GM19099 (cell line): Measurements from ENCODE around the gene USP7.

ENCODE experiments used
- POLR2A ChIP-seq: IDR thresholded peaks from 3 replicates; pipeline ENCODE4 v1.6.1; 2011; ENCODE audit warnings: low read depth; ENCODE audit not compliant: insufficient read length; ENCODE audit errors: extremely low read depth

USP7 gene

DNA sequence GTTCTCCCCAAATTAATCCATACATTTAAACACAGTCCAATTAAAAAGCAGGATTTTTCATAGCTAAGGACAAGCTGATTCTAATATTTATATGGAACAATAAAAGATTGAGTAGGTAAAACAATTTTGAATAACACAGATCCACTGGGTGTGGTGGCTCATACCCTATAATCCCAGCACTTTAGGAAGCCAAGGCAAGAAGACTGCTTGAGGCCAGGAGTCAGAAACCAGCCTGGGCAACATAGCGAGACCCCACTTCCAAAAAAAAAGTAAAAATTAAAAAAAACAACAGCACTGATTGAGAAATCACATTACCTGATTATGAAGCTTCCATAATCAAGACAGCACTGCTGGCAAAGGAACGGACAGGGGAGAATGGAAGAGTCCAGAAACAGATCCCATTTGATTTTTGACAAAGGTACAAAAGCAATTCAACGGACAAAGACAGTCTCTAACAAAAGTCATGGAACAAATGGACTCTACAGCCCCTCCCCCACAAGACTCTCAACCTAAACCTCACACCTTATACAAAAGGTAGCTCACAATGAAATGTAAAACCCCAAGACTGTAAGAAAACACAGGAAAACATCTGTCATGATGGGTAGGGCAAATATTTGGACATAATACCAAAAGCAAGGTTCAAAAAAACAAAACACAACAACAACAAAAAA, 17.9 kb downstream of the USP7 start:
- no peak for TF ChIP-seq POLR2A

DNA sequence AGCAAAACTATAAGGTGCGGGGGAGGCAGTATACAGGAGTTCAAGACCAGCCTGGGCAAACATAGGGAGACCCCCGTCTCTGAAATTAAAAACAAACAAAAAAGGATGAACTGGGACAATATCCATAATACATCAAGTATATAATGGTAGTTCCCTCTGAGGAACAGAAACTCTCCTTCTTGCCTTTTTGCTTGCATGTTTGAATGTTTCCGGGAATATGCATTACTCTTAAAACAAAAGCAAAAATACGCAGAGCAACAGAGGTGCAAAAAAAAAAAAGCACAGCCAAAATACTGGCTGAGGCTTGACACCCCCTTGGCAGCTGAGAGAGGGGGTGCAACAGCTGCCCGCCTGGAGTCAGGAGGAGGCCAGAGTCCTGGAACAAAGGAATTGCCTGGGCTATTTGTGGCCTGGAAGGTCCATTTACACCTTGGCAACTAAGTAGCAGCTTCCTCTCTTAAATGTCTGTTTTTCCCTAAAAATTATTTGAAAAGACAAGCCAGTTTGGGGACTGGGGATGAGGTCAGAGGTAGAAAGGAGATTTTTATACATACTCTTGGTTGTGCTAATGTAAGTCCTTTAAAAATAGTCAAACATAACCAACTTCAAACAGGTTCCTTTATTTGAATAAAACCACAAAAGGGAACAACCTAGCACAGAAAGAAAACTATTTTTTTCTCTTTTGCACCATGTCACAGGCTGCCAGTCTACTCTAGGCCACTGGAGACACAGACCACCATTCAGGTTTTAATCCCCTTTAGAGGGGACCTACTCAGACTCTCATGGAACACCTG, 19.5 kb downstream of the USP7 start:
- TF ChIP-seq POLR2A: no peak

DNA sequence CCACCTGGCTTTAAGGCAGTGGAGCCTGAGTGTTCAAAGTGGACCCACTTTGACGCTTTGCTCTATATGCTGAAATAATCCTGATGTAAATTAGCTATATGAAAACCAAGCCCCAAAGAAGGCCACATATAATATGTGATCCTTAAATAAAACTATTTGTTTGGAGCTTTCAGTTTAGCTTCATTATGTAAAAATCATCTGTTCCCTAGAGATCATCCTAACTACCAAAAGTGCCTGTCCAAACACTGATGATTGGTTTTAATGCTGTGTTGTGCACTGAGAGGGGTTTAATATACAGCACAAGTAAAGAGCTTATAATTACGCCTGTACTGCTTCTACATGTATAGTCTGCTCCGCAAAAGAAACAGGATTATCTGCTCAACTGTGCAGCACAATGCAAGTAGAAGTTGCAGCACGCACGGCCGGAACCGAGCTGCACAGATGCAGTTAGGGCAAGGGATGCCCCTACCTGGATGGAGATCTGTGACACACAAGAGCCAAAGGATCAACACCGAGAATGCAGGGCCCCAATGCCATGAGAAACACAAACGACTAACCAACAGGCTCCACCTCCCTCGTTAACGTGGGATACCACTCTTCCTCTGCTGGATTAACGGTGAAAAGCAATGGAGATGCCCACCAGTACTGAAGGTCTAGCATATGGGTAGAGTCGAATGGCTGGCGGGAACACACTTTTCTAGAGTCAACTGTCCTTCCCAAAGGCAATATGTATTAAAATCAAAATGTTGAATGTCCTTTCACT, 20.5 kb downstream of the USP7 start:
- no peak for TF ChIP-seq POLR2A

DNA sequence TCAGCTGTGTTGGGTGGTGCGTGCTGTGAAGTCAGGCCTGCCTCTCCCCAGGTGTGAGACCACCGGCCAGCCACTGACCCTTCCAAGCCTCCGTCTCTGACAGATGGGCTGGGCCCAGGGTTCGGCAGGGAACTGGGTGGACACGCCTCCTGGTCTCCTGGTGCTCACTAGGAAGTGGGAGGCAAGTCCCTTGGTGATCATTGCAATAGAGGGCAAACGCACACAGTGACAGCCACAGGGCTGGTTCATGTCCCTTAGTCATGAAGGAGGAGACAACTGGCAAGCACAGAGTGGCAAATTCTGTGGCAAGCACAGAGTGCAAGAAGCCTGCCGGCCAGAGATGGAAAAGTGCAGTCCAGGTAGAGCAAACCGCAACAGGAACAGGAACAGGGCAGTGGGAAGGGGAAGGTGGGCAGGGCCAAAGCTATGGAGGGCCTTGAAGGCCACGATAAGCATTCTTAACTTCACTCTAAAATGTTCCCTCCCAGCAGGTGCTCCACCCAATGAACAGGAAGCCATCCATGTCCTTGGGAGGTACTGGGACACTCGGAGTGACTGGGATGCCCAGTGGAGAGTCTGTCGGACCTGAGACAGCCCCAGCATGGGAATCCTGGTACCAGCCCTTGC, 21.9 kb downstream of the USP7 start:
- no peak for TF ChIP-seq POLR2A

DNA sequence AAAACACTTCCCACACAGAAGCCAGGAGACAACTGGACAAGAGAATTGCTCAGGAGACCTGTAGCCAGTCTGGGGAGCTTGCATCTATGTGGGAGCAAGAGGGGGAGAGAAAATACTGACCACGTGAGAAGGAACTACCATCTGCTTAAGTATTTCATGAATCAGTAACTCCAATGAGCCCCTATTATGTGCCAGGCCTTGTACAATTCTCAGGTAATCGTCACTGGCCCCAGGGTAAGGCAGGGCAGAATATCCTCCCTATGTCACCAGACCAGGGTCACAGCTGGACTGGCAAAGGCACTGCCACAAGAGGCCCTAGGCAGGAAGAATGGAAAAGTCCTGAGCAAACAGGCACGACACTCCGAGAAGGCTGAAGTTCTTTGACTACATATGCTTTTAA, 25.9 kb downstream of the USP7 start:
- TF ChIP-seq POLR2A: no peak

DNA sequence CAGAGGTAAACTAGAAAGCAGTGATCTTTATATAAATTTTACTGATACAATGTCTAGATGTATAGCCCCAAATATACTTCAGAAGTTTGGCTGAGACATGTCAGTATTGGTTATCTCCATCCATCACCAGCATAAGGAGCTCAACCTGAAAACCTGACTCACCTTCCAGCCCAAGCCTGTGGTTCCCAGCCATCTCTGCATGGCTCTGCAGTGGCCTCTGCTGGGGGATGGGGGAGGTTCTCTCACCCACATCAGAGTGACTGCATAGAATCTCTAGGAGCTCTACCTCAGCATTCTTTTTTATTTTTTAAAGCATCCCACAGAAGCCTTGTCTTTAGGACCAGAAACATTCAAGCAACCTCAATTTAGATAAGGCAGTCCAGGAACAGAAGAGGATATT, 27.3 kb downstream of the USP7 start:
- TF ChIP-seq POLR2A: no peak

DNA sequence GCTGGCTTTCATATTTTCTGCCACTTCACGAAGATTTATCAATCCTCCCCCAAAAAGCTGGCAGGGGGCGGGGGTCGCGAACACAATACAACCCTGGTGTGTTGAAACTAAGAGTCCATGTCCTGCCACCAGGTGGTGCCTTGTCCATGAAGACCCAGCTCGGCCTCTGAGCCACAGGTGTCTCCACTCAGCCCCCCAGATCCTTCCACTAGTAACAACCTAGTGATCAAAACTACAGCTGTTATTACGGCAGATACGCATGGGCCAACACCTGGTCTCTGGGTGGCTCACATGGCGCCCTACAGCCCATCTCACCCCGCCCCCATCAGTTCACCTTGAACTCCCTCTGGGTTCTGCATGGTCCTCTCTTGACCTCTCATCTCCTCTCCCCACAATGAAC, 27.7 kb downstream of the USP7 start:
- no peak for TF ChIP-seq POLR2A

DNA sequence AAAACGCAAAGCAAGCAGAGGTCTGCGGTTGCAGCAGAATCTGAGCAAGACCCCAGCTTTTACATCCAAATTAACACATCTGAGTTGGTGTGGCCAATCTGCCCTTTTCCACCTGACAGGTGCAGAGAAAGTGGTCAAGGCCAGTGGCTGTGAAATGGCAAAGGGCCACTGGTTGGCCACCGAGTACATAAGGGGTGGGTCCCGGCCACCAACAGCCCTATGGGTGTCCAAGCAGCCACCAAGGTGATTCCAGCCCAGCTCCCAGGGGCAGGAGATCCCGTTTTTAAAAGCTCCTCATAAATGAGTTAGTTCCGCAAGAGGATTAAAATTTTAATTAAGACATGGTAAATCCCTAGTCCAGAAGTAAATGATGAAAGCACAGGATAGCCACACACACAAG, 29.1 kb downstream of the USP7 start:
- TF ChIP-seq POLR2A: no peak

DNA sequence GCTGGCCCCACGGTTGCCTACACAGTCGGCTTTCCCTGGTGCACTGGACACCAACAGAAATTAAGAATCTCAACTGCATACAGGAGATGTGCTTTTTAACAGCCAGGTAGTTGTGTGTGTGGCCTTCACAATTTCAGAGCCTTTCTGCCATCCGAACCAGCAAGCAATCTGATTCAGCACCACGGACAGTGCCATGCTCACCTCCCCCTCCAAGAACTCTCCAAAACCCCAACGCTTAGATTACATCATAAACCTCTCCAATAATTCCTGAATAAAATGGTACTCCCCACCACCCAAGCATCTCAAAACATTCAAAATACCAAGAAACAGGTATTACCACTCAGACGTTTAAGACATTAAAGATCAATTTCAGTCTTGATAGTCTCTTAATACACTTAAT, 31.8 kb downstream of the USP7 start:
- TF ChIP-seq POLR2A: no peak

DNA sequence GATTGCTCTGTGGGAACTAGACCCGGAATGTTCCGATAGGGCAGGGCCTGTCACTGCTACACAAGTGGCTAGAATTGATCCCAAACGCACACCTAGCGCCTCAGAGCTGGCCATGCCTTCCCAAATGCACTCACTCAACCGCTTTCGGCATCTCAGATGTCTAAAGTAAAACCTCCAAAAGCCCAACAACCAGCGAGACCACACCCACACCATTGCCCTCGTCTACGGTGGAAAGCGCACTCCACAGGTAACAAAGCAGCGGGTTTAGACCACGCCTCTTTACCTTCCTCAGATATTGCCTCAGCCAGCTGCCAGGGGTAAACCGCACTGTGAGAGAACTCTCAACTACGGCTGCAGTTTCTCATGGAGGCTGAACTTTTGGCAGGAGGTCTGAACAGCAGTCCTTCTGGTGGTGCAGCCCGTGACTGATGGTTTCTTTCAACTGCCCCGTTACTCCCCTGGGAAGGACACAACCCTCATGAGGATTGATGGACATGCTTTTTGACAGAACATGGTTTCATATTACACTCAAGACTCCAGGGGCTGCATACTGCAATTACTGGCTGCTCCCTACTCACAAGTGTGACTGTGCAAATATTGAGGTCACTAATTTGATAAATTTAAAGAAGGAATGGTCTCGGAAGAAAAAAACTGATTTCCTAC, 34.5 kb downstream of the USP7 start:
- no peak for TF ChIP-seq POLR2A

DNA sequence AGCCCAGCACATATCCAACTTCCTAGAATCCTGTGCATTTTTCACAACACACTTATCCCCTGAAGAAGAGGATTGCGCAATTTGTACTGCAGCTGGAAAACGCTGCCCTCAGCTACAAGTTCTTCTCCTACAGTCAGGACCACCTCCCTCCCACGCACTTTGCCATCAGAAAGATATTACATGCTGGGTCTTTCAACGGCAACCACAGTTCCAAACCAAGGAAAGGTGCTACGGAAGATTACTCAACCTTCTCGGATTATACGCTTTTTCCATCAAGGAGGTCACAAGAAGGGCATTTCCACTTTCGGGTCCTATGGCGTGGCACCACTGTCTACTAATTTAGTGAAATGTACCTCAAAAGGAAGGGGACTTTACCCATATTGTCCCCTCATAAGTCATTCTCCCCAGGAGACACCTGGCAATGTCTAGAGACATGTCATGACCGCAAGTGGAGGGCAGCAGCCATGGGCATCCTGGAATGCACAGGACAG, 35.2 kb downstream of the USP7 start:
- TF ChIP-seq POLR2A: no peak

DNA sequence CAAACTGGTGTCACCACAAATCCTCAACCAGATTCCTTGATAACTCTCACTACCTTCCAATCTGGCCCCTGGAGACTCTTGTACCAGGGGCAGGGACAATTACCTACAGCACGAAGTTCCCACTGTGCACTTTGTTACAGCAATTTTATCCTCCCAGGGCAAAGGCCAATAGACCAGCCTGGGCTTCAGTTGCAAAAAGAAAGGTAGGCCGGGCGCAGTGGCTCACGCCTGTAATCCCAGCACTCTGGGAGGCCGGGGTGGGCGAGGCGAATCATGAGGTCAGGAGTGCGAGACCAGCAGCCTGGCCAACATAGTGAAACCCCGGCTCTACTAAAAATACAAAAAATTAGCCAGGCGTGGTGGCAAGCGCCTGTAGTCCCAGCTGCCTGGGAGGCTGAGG, 36.9 kb downstream of the USP7 start:
- no peak for TF ChIP-seq POLR2A

DNA sequence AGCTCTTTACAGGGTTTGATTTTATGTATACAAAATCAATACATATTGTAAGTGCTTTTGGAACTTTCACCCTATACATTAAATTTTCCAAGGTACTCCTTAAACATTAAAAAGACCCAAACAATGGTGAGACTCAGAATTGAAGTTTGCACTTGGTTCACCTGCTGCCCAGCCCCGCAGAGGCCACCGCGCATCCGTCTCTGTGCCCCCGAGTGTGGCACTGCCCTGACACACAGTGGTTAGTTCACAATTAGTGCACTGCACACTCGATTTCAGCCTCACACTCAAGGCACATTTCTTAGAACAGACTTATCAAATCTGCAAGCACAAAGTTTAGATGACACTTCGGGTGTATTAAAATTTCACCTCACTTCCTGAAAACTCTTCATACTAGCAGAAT, 38.3 kb downstream of the USP7 start:
- no peak for TF ChIP-seq POLR2A

DNA sequence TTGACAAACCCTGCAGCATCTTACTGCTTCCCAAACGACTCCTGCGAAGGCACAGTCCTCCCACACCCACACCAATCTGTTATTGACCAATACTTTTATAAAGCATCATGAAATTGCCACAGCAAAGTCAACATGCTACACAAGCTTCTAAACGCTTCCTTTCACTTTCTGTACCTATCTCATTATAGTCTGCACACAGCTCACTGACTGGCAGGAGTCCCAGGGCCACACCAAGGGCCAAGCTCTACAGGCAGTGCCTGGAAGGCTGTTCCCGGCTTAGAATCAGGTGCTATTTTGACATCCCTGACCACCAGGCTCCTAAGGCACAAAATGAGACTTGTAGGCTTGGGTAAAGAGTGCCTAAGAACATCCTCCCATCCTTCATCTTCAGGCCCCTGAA, 39.5 kb downstream of the USP7 start:
- TF ChIP-seq POLR2A: no peak

DNA sequence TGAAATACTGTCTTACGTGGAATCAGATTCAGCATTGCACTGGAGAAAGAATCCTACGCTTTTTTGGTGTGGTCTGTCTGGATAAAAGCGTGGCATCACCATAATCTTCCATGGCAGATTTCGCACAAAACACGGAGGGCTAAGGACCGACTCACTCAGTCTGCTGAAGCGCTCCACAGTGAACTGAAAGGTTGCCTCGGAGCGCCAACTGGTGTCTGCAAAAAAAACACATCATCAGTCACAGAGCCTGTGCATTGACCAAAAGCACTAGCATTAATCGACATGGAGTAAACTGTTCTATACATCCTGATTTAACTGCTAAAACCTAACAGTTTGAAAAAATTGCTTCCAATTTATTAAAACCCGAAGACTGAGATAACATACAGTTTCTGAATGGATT, 40.5 kb downstream of the USP7 start:
- no peak for TF ChIP-seq POLR2A
